OCI-LY7 (cell line): Measurements from ENCODE around the gene NCEH1. TPM values are rescaled to one million over a fixed set of nuclear protein-coding genes. Genes with fewer than 3 reads are reported as not detected.
A peak's percentile ranks its signal among the peaks of the same experiment; 100 is the strongest.
"Not testable (repeated sequence)": the region's sequence is repeated elsewhere in the genome, so short reads cannot be mapped to it uniquely, and the experiment has no call there.

ENCODE experiments used
- BruUV-seq: library from RNA; stranded (reverse); fragments of 400-500 nt; replicated peaks from 2 replicates; lab custom pipeline; 2021; lab: Mats Ljungman, UMichigan
- CTCF ChIA-PET: fragments of 300-600 bp; sonication (Branson Sonifier 250); formaldehyde crosslinking; loops from one replicate; lab custom pipeline; 2022; ENCODE audit warnings: antibody characterized with exemption; ENCODE audit not compliant: unreplicated experiment; lab: Charles Lee
- POLR2A ChIA-PET: fragments of 300-600 bp; sonication (Branson Sonifier 250); formaldehyde crosslinking; loops from one replicate; lab custom pipeline; 2022; ENCODE audit warnings: antibody characterized with exemption; lab: Charles Lee
- DNase-seq: peaks from one replicate; pipeline ENCODE4 v3.0.0-alpha.2; 2015; ENCODE audit warnings: low spot score
- H2AFZ ChIP-seq: fragments of 200-600 bp; sonication (generic), shearing (Covaris generic); 2 replicates; pipeline ENCODE4 v1.6.1; 2014; ENCODE audit warnings: mild to moderate bottlenecking, antibody characterized with exemption, low read length, moderate library complexity
- H3K27ac ChIP-seq: fragments of 200-600 bp; sonication (generic); 2 replicates; pipeline ENCODE4 v1.5.1; 2014; ENCODE audit warnings: mixed run types, low read depth, mild to moderate bottlenecking, moderate library complexity, low read length, inconsistent platforms; ENCODE audit not compliant: poor library complexity, severe bottlenecking
- H3K36me3 ChIP-seq: fragments of 200-600 bp; sonication (generic); 2 replicates; pipeline ENCODE4 v1.6.1; 2014; ENCODE audit warnings: mild to moderate bottlenecking, antibody characterized with exemption, low read length, moderate library complexity, mixed read lengths; ENCODE audit not compliant: insufficient read depth
- H3K4me1 ChIP-seq: fragments of 200-600 bp; sonication (generic); 2 replicates; pipeline ENCODE4 v1.5.1; 2014; ENCODE audit warnings: mild to moderate bottlenecking, low read length; ENCODE audit not compliant: insufficient read depth, poor library complexity, severe bottlenecking
- H3K4me2 ChIP-seq: fragments of 200-600 bp; sonication (generic); 2 replicates; pipeline ENCODE4 v1.6.1; 2014; ENCODE audit warnings: mild to moderate bottlenecking, low read length
- H3K4me3 ChIP-seq: fragments of 200-600 bp; sonication (generic); 2 replicates; pipeline ENCODE4 v1.5.1; 2014; ENCODE audit warnings: mild to moderate bottlenecking, low read depth, low read length; ENCODE audit not compliant: poor library complexity, severe bottlenecking
- H3K79me2 ChIP-seq: fragments of 200-600 bp; sonication (generic); 2 replicates; pipeline ENCODE4 v1.6.1; 2016; ENCODE audit warnings: low read depth, mild to moderate bottlenecking, low read length, moderate library complexity, mixed read lengths; ENCODE audit not compliant: insufficient read depth
- H3K9me2 ChIP-seq: fragments of 200-600 bp; sonication (generic); 2 replicates; pipeline ENCODE4 v1.6.1; 2016; ENCODE audit warnings: mild to moderate bottlenecking, low read length, mixed read lengths; ENCODE audit not compliant: insufficient read depth
- H3K9me3 ChIP-seq: fragments of 200-600 bp; sonication (generic); 2 replicates; pipeline ENCODE4 v1.6.1; 2014; ENCODE audit warnings: mild to moderate bottlenecking, mixed run types, low read length, mixed read lengths
- H4K20me1 ChIP-seq: fragments of 200-600 bp; sonication (generic); 2 replicates; pipeline ENCODE4 v1.6.1; 2014; ENCODE audit warnings: mild to moderate bottlenecking, antibody characterized with exemption, low read length, moderate library complexity, mixed read lengths; ENCODE audit not compliant: insufficient read depth
- CTCF ChIP-seq: fragments of 200-600 bp; sonication (generic); conservative IDR thresholded peaks from 2 replicates; pipeline ENCODE4 v1.5.1; 2014; ENCODE audit warnings: mild to moderate bottlenecking, antibody characterized with exemption, low read length, moderate library complexity, mixed read lengths
- intact Hi-C: fragments of 100-400 bp; cut with micrococcal nuclease; formaldehyde crosslinking; loops from one replicate; pipeline ENCODE4 v1.10.0; 2022; ENCODE audit not compliant: unreplicated experiment
- total RNA-seq, 2 experiments: library from RNA; depleted of rRNA in 1 of 2; stranded (reverse); fragments of >200 nt in 1 of 2; shearing (Covaris generic) in 1 of 2; gene quantifications; 2 replicates each; pipeline ENCODE4 v1.2.3, GENCODE V29; 2014 to 2022

Gene NCEH1
- total RNA-seq, 2 experiments from 2014 or later: 2.7 to 8.2 TPM

GRCh38 chr3:172666181-172666872 is 44.5 kb downstream of the NCEH1 start:
- Histone ChIP-seq H3K4me1 (peaks cover 8% of the 10 kb centered on the region), H3K36me3 (no peaks in the 10 kb centered on the region), H2AFZ (no peak overlapping the region), H3K9me3 (no peaks in the 10 kb centered on the region), H4K20me1 (no peaks in the 10 kb centered on the region), H3K9me2 (no peaks in the 10 kb centered on the region), H3K4me2 (no peak overlapping the region), H3K79me2 (no peaks in the 10 kb centered on the region), H3K27ac (no peak overlapping the region), H3K4me3 (no peak overlapping the region)
- TF ChIP-seq CTCF: no peak
- intact Hi-C loops: no loop called here
- ChIA-PET CTCF (no interaction called here), POLR2A (interaction anchor here (0.6 kb wide), 1 partner anchor 1395 kb away, joined by 4 read pairs; no protein-coding TSS in a partner anchor)
- peak; percentile 11 for DNase-seq
- no TSS peak for BruUV-seq

- DNase-seq: not testable (repeated sequence)
These were observed 45.4 kb downstream of the NCEH1 start for GRCh38 chr3:172665510-172665909.

GRCh38 chr3:172660421-172660820 is 50.4 kb downstream of the NCEH1 start:
- POLR2A ChIA-PET, H3K9me2 ChIP-seq, H3K9me3 ChIP-seq, H3K79me2 ChIP-seq, DNase-seq, H3K4me2 ChIP-seq, H3K4me3 ChIP-seq, H2AFZ ChIP-seq, H4K20me1 ChIP-seq, H3K27ac ChIP-seq, BruUV-seq, CTCF ChIA-PET, H3K36me3 ChIP-seq, H3K4me1 ChIP-seq, intact Hi-C loops: not testable (repeated sequence)

More at GRCh38 chr3:172665510-172665909, 45.4 kb downstream of the NCEH1 start:
- H3K27ac ChIP-seq, intact Hi-C loops, H3K4me2 ChIP-seq, H3K4me3 ChIP-seq, CTCF ChIA-PET, BruUV-seq, H3K36me3 ChIP-seq, H3K9me2 ChIP-seq, H3K79me2 ChIP-seq, H4K20me1 ChIP-seq, H2AFZ ChIP-seq, H3K4me1 ChIP-seq, H3K9me3 ChIP-seq: not testable (repeated sequence)
- POLR2A ChIA-PET: interaction anchor here (0.6 kb wide), 1 partner anchor 80 kb away, joined by 3 read pairs; no protein-coding TSS in a partner anchor
